GM21447 (cell line): ENCODE results near the gene TBX15.

Experiments used
- ATAC-seq: cut with Tn5 transposase; IDR thresholded peaks from one replicate; pipeline ENCODE4 v1.9.1; 2021; ENCODE audit not compliant: unreplicated experiment

TBX15 gene

DNA sequence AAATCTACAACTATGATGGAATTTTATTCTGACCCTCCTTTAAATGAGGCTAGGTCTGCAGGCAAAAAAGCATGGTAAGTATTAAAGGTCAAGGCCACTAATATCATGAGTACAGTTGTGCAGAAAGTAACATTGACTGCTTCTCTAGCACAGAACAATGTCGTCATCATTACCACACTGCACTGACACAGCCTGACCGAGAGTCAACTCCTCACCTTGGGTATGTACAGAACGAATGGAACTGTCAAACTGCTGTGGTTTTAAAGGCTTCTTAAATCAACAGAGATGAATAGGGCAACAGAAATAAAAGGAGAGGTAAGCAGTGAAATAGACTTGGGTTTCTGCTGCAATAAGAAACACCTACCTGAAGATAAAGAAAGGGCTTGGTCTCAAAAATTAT is 88.8 kb downstream of the TBX15 start:
- no peak for ATAC-seq

DNA sequence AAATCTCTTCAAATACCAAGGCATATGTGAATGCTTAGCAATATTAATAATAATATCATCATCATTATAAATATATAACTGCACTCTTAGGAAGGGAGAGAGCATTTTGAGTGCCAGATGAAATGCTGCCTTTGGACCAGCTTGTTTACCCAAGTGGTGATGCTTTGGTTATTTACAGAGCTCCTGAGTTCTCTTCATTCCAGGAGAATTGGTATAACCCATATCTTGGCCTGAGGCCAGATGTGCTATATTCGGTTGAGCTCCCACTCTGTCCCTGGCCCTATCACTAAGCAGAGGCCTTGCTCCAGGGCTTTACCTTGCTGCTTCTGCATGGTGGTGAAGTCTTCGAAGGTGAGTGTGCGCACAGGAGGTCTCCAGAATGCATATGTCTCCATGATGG is 89.4 kb downstream of the TBX15 start:
- no peak for ATAC-seq

- ATAC-seq: no peak
These were observed 91.7 kb downstream of the TBX15 start for GRCh38 chr1:118896416-118896815.

DNA sequence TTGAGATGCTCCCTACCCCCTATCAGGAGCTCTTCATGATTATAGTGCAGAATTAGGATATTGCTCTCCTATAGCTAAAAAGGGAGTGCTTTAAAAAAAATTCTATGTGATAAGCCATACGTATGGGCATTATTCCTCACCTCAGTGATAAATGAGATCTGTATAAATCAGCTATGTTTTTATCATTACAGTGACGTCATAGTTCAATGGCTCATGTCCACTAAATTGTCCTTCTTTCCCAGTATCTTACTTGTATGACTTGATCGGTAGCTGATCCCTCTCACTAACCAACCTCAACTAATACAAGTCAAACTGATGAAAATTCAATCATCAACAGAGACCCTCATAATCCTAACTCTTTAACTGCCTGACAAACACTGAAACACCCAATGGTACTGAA is 93.3 kb downstream of the TBX15 start:
- no peak for ATAC-seq

GRCh38 chr1:118890851-118891384 is 97.2 kb downstream of the TBX15 start:
- ATAC-seq: no peak

DNA sequence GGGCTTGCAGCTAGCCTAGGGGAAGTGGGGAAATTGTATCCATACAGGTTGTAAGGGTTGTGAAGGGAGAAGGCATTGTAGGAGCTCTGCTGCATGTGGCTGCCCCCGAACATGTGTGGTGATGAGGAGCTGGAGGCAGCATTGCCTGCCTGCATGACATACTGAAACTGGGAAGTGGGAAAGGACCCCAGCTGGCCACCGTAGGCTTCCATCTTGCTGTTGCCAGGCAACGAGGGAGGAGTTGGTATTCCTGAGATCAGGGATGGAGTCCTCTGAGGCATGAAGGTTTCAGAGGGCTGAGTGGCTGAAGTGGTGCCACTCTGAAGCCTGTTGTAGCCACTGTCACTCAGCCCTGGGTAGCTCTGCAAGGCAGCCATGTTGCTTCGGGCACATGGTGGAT is 103.2 kb downstream of the TBX15 start:
- no peak for ATAC-seq

GRCh38 chr1:118881751-118882150 is 106.4 kb downstream of the TBX15 start:
- ATAC-seq: no peak

DNA sequence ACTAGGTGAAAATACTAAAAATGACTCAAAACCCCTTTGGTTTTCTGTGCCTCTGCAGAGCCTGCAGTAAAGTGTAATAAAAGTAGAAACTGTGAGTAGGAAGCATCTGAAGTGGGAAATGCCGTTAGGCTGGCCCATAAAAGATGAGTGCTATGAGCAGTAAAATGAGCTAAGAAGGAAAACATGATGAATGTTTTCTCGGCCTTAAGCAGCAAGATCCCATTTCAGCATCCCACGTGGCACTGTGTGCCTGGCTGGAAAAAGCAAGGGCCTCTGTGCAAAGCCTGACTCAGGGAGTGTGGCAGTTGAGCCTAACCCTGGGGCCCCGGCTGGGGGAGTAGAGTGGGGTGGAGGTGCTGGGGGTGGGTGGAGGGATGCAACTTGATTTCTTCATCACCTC is 109.5 kb downstream of the TBX15 start:
- ATAC-seq: no peak

GRCh38 chr1:118877668-118878396 is 110.3 kb downstream of the TBX15 start:
- no peak for ATAC-seq

- ATAC-seq: no peak
These were observed 116.5 kb downstream of the TBX15 start for GRCh38 chr1:118871582-118872171.

GRCh38 chr1:118868387-118868786 is 119.8 kb downstream of the TBX15 start:
- no peak for ATAC-seq

GRCh38 chr1:118866330-118866729 is 121.8 kb downstream of the TBX15 start:
- ATAC-seq: no peak

- no peak for ATAC-seq
These were observed 124.5 kb downstream of the TBX15 start for GRCh38 chr1:118863688-118864087.

DNA sequence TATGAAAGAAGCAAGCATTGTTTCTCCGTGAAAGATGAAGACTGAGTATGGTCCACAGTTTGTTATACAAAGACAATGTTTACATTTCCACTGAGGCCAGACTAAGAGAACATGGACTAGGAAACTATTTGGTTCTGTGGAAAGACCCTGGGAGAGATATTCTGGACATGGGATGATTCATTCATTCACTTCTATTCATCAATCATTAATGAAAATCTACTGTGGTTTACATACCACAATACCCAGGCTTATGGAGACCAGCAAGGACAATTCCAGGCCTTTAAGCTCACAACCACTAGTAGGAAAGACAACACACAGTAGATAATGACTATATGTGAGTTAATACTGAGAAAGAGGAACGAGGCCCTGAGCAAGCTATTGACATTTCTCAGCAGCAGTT is 125.4 kb downstream of the TBX15 start:
- no peak for ATAC-seq

GRCh38 chr1:118861216-118861615 is 126.9 kb downstream of the TBX15 start:
- ATAC-seq: no peak

GRCh38 chr1:118859999-118860398 is 128.1 kb downstream of the TBX15 start:
- ATAC-seq: no peak

GRCh38 chr1:118846443-118846842 is 141.7 kb downstream of the TBX15 start:
- ATAC-seq: no peak

- no peak for ATAC-seq
These were observed 145.5 kb downstream of the TBX15 start for GRCh38 chr1:118842452-118843201.

DNA sequence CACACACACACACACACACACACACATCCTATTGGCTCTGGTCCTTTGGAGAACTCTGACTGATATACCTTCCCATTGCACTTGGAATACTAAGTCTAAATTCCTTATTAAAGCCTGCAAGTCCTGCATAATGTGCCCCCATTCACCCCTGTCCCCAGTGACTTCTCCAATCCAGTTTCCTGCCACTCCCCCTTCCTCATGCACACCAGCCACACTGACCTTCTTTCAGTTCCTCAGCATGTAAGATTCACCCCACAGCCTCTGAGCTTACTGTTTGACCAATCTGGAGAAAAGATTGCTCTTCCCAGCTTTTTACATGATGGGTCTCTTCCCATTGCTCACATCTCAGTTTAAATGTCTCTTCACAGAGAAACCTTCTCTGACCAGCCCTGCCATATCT is 146.6 kb downstream of the TBX15 start:
- ATAC-seq: no peak
